Measurements from ENCODE around the gene P4HA1.

DNA sequence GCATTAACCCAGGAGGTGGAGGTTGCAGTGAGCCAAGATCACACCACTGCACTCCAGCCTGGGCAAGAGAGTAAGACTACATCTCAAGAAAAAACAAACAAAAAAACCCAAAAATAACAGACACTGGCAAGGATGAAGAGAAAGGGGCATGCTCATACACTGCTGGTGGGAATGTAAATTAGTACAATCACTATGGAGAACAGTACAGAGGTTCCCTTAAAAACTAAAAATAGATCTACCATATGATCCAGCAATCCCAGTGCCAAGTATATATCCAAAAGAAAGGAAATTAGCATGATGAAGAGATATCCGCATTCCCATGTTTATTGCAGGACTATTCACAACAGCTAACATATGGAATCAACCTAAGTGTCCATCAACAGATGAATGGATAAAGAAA is 75.6 kb downstream of the P4HA1 start:
- TF ChIP-seq SIN3A (IDR thresholded peaks at IDR 0.05; ENCODE audit: borderline replicate concordance, insufficient read depth, low read length) (no peak), TAF1 (IDR thresholded peaks at IDR 0.05; ENCODE audit: borderline replicate concordance, insufficient read depth, low read length) (no peak), FOXP2 (optimal IDR thresholded peaks at IDR 0.05; ENCODE audit: borderline replicate concordance, extremely low read depth, extremely low read length, insufficient read depth) (no peak), POLR2AphosphoS5 (IDR thresholded peaks at IDR 0.05; ENCODE audit: low read depth, low read length) (no peak)
- TF ChIP-seq, protein P1, sequence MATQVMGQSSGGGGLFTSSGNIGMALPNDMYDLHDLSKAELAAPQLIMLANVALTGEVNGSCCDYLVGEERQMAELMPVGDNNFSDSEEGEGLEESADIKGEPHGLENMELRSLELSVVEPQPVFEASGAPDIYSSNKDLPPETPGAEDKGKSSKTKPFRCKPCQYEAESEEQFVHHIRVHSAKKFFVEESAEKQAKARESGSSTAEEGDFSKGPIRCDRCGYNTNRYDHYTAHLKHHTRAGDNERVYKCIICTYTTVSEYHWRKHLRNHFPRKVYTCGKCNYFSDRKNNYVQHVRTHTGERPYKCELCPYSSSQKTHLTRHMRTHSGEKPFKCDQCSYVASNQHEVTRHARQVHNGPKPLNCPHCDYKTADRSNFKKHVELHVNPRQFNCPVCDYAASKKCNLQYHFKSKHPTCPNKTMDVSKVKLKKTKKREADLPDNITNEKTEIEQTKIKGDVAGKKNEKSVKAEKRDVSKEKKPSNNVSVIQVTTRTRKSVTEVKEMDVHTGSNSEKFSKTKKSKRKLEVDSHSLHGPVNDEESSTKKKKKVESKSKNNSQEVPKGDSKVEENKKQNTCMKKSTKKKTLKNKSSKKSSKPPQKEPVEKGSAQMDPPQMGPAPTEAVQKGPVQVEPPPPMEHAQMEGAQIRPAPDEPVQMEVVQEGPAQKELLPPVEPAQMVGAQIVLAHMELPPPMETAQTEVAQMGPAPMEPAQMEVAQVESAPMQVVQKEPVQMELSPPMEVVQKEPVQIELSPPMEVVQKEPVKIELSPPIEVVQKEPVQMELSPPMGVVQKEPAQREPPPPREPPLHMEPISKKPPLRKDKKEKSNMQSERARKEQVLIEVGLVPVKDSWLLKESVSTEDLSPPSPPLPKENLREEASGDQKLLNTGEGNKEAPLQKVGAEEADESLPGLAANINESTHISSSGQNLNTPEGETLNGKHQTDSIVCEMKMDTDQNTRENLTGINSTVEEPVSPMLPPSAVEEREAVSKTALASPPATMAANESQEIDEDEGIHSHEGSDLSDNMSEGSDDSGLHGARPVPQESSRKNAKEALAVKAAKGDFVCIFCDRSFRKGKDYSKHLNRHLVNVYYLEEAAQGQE (IDR thresholded peaks at IDR 0.05; ENCODE audit: insufficient read depth in 1 of 2, low read depth in 2 of 2, low read length in 2 of 2), result no peak
